ENCODE measurements around the gene RPS26.
"Not testable (repeated sequence)": the region's sequence is repeated elsewhere in the genome, so short reads cannot be mapped to it uniquely, and the experiment has no call there.

RPS26 gene
- long read RNA-seq, donor 1, transcript RPS26-204 (4 exons, 1,140 nt) = major isoform, 11 of 25 reads
- long read RNA-seq, donor 1, partial matches to known transcripts = 12 of 25 reads
- long read RNA-seq, donor 1, other reads (novel, unspliced or antisense) = 0 of 25 reads
- long read RNA-seq, donor 2, transcript RPS26-204 (4 exons, 1,140 nt) = major isoform, 7 of 7 reads
- long read RNA-seq, donor 2, partial matches to known transcripts = 0 of 7 reads
- long read RNA-seq, donor 2, other reads (novel, unspliced or antisense) = 0 of 7 reads
- long read RNA-seq, donor 3, transcript RPS26-204 (4 exons, 1,140 nt) = major isoform, 8 of 13 reads
- long read RNA-seq, donor 3, partial matches to known transcripts = 5 of 13 reads
- long read RNA-seq, donor 3, other reads (novel, unspliced or antisense) = 0 of 13 reads
- long read RNA-seq, donor 4, transcript RPS26-204 (4 exons, 1,140 nt) = major isoform, 6 of 20 reads
- long read RNA-seq, donor 4, partial matches to known transcripts = 14 of 20 reads
- long read RNA-seq, donor 4, other reads (novel, unspliced or antisense) = 0 of 20 reads
- long read RNA-seq, donor 5, transcript RPS26-204 (4 exons, 1,140 nt) = major isoform, 12 of 19 reads
- long read RNA-seq, donor 5, partial matches to known transcripts = 7 of 19 reads
- long read RNA-seq, donor 5, other reads (novel, unspliced or antisense) = 0 of 19 reads
- long read RNA-seq, donor 6, transcript RPS26-204 (4 exons, 1,140 nt) = major isoform, 5 of 6 reads
- long read RNA-seq, donor 6, partial matches to known transcripts = 0 of 6 reads
- long read RNA-seq, donor 6, other reads (novel, unspliced or antisense) = 0 of 6 reads
- long read RNA-seq, donor 7, transcript RPS26-204 (4 exons, 1,140 nt) = major isoform, 16 of 32 reads
- long read RNA-seq, donor 7, partial matches to known transcripts = 14 of 32 reads
- long read RNA-seq, donor 7, other reads (novel, unspliced or antisense) = 0 of 32 reads
- long read RNA-seq, donor 8, transcript RPS26-204 (4 exons, 1,140 nt) = major isoform, 13 of 15 reads
- long read RNA-seq, donor 8, partial matches to known transcripts = 0 of 15 reads
- long read RNA-seq, donor 8, other reads (novel, unspliced or antisense) = 0 of 15 reads

DNA sequence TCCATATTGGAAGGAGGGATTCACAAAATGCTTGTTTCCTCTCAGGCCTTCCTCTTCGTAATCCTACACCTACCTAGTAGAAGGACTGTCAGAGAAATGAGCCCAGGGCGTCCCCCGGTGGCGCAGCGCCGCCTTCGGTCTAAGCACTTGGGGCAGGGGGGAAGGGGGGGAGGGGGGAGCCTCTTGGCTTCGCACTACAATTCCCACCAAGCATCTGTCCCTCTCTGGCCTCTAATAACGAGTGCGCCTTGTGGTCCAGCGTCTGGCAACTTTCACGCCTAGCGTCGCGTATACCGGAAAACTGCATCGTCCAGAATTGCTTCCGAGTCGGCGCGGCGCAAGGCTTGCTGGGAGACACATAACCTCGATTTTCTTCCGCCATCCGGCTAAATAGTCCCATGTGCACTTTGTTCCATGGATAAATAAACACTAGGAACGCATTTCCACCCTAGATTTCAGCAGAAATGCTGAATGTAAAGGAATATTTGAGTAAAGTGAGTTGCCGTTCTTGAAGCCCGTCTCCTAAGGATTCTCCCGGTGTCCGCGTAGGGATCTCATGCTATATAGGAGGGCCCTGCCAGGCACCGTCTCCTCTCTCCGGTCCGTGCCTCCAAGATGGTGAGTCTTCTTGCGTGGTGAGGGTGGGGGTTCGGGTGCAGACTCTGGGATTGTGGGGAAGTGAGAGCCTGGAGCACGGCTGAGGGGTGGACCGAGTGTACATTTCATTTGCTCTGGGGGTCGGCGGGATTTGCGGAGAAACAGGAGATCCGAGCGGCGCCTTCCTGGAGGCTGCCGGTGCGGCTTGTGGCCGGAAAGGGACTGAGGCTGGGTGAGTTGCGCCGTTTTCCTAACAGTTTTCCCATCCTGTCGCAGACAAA lies at the start of gene RPS26:
TSS of gene RPS26 (plus strand) at position 367 of the 878 bp plus-strand sequence. CDS start at position 616, 249 bp downstream.
- peak; percentile 99 for DNase-seq

DNA sequence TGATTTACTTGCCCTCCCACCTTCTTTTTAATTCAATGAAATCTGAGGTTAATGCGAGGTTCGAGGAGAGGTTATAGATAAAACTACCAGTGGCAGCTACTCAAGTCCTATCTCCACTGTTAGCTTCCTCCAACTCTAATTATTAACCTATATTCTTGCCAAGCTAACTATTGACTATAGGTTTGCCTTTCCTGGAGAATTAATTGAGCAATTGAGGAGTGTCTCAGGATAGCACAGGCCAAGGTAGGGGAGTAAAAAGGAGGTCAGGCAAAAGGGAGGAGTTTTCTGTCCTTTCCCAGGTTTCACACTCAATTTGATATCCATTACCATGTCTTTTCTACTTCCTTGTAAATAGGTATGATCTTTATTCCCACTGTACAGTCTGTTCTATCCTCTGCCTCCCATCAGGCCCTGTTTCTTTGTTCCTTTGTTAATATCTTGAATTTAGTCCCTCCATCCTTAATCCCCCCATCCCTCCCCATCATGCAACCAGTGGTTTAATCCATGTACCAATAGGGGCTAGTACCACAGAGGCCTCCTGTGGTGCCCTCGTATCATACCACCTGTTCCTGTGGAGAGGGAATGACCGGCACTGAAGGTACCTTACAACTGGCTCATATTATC lies 48.4 kb upstream of the RPS26 start:
- no peak for DNase-seq

DNA sequence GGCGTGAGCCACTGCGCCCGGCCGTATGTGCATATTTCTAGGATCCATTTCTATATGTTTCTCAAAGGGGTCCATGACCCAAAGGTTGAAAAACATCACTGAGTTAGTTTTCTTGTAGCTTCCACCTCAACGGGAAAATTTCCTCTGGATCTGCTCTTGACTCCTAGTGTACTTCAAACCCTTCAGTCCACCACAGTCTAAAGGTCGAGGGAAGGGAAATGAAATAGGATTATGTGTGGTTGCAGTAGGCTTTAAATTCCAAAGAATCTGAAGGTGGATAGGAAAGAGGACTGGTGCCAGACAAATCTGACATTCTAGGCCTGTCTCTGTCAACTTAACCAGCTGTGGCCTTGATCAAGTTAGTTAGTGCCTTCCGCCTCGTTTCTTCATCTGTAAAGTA lies 46.4 kb upstream of the RPS26 start:
- no peak for DNase-seq

DNA sequence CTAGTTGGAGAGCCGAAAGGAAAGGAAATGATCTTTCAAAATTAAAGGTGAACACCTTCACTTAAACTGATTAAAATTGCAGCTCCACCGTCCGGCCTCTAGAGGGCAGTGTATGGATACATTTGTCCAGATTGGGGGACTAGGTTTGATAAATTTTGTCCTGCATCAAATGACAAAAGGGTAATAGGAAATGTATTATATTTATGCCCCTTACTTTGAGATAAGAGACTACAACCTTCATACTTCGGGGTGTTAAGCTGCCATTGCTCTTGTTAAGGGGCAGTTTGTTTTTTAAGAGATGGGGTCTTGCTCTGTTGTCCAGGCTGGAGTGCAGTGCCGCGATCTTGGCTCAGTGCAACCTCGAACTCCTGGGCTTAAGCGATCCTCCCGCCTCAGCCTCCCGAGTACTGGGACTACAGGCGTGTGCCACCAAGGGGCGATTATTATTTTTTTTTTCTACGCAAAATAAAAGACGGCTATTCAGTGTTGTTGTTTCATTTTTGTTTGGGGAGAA lies 45.5 kb upstream of the RPS26 start:
- DNase-seq = peak; percentile 57

DNA sequence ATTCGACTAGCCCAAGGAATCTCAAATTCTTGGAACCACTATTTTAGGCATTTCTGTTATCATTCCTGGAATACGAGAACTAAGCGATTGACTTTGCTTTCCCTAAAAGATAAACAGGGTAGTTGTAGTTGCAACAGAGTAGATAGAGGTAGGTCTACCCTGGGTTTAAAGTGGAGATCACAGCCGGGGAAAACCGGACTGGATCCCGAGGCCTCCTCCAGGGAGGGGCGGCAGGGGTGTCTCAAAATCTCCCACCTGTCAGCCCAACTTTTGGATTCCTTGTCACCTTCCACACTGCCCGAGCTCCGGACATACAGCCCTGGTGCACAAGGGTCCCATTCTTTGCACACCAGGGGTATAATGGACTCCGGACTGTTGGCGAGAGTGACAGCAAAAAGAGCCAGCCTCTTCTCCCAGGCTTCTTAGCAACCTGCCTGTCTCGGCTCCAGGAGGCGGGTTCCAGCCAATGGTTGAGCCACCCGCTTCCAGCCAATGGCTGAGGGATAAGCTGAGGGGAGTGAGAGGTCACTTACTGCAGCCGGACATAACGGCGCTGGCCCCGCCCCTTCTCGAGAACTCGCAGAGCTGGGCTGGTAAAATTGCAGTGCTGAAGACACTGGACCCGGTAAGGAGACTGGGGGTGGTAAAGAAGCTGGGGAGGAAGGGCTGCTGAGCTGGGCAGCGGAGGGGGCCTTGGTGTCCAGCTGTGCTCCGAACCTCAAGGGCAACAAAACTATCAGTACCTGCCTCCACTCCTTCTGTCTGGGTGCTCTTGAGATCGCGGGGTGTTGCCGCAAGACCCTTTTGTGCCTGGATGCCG lies 44.8 kb upstream of the RPS26 start, which contains the start of gene SUOX:
TSS of gene SUOX (plus strand) at position 562 of the 820 bp plus-strand sequence. CDS start 4,946 bp downstream, outside the sequence.
- peak; percentile 81 for DNase-seq

DNA sequence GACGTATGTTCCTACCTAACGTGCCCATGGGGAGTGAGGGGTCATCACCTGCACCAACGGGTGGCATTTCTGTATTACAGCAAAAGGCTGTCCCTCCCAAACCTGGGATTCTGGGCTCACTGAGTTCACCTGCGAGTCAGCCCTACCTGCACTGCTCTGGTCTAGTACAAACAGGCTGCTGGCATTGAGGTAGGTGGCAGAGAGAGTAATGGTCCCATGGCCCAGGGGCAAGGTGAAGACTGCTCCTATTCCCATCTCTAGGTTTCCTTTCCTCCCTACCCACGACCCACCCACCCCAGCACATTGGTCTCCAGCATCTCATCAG lies 44.2 kb upstream of the RPS26 start:
- no peak for DNase-seq

DNA sequence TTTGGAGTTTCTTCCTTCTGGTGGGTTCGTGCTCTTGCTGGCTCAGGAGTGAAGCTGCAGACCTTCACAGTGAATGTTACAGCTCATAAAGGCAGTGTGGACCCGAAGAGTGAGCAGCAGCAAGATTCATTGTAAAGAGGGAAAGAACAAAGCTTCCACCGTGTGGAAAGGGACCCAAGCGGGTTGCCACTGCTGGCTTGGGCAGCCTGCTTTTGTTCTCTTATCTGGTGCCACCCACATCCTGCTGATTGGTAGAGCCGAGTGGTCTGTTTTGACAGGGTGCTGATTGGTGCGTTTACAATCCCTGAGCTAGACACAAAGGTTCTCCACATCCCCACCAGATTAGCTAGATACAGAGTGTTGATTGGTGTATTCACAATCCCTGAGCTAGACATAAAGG lies 42.2 kb upstream of the RPS26 start:
- not testable (repeated sequence) for DNase-seq

DNA sequence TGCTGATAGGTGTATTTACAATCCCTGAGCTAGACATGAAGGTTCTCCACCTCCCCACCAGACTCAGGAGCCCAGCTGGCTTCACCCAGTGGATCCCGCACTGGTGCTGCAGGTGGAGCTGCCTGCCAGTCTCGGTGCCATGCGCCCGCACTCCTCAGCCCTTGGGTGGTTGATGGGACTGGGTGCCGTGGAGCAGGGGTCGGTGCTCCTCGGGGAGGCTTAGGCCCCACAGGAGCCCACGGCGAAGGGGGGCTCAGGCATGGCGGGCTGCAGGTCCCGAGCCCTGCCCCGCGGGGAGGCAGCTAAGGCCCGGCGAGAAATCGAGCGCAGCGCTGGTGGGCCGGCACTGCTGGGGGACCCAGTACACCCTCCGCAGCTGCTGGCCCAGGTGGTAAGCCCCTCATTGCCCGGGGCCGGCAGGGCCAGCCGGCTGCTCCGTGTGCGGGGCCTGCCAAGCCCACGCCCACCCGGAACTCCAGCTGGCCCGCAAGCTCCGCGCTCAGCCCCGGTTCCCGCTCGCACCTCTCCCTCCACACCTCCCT lies 41.6 kb upstream of the RPS26 start:
- DNase-seq = not testable (repeated sequence)

DNA sequence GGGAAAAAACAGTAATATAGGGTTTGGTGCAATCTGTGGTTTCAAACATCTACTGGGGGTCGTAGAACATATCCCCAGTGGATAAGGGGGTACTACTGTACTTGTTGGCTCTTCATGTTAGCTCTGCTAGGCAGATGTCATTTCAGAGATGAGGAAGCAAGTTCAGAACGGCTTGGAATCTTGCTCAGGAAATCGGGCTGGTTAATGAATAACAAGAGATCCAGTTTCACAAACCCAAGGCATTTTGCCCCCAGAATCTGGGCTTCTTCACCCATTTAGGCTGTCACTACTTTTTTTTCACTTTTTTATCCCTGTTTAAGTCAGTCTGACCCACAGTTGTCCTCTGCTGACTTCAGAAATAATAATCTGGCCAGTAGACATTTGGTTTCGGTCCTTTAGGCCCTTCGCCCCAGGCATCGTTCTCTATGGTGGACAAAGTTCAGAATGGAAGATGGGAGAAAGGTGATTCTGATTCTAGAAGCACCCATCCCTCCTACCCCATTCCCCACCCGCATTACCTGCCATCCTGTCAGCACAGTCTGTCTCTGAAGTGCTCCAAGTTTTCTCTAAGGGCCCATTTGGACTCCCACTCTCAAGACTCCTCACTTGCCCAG lies 40.1 kb upstream of the RPS26 start:
- DNase-seq = no peak

DNA sequence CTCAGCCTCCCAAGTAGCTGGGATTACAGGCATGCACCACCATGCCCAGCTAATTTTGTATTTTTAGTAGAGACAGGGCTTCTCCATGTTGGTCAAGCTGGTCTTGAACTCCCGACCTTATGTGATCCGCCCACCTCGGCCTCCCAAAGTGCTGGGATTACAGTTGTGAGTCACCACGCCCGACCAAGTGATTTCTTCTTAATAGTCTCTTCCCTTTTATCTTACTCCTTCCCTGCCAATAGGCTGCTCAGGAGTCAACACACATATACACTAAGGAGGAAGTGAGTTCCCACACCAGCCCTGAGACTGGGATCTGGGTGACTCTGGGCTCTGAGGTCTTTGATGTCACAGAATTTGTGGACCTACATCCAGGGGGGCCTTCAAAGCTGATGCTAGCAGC lies 38.3 kb upstream of the RPS26 start:
- DNase-seq = not testable (repeated sequence)

DNA sequence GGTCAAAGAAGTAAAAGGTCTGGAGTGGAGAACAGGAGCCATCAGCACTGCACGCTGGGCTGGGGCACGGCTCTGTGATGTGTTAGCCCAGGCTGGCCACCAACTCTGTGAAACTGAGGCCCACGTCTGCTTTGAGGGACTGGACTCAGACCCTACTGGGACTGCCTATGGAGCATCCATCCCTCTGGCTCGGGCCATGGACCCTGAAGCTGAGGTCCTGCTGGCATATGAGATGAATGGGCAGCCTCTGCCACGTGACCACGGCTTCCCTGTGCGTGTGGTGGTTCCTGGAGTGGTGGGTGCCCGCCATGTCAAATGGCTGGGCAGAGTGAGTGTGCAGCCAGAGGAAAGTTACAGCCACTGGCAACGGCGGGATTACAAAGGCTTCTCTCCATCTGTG lies 37.5 kb upstream of the RPS26 start:
- no peak for DNase-seq

DNA sequence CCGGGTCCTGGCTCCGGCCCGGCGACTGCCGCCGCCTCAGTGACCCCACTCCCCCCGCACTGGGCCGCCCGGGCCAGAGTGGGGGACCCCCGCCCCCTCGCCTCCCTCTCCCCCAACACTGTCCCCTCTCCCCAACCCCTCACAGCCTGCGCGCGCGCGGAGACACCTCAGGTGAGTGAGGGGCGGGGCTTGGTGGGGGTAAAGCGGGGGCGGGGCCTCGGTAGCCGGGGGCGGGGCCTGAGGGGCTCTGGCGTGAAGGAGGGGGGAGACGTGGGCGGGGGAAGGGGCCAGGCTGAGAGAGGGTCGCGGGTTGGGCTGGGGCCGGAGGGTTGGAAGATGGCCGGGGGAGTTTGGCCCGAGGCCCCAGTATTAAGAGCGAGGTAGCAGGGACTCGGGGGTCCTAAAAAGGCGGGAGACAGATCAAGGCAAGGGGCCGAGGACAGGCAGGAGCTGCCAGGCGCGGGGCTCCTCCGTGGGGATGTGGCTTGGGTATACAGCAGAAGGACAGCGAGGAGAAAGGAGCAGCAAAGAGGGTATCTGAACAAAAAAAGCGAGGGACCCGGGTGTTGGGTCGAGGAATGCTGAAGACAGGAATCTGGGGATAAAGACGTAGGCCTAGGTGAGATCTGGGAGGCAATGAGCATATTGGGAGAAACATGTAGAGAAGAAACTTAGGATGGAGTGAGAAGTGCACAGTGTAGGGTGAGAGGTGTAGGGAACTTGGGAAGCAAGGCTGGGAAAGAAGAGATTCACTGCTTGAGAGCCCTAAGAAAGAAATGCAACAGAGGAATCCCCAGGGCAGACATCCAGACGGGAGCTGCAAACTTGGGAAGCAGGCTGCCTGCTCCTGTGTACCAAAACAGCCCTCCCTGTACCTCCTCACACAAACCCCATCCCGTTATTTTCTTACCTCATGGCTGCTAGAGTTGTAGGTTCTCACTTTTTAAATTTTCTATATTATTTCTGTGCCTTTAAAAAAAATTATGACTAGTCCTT lies 33.9 kb upstream of the RPS26 start:
- peak; percentile 81 for DNase-seq

DNA sequence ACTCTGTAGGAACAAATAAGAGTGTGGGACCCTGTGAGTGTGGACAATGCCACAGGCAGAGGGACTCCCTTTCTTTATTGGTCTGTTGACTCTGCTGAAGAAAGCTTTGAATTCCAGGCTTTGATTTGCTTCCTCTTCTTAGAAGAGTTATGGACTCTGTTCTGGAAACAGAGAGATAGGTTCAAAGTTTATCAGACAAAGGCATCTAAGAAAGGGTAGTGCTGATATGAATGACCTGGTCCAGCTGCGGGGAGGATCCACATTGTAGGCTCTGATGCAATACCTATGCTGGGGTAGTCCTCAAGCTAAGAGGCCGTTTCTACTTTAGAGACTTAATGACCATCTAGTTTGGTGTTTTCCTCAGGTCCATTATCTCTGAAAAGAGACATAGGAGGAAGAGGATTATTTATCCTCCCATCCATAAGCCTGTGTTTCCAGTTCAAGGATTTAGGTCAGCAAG lies 31.6 kb upstream of the RPS26 start:
- no peak for DNase-seq

DNA sequence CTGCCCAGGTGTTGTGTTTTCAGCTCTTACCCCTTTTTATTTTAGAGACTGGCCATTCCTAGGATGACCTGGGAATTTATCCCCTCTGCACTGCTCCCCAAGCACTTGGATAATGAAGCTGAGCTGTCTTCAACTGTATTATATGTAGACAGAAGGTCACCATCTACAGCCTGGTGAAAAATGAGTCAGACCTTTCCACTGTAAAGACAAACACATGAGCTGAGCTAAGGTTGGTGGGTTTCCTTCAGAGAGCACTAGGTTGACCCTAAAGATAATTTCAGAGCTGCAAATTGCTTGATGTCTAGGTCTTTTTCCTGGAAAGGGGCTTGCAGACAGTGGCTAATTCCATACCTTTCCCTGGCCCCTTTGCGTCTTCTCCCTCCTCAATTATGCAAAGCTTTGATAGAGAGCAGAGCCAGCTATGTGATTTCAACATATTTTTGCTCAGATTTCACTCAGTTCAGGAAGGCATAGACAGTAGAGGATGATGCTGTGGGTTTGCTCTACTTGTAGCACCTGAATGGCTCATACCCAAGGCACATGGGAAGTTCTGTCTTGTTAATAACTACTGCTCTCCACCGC lies 30.1 kb upstream of the RPS26 start:
- DNase-seq = no peak

DNA sequence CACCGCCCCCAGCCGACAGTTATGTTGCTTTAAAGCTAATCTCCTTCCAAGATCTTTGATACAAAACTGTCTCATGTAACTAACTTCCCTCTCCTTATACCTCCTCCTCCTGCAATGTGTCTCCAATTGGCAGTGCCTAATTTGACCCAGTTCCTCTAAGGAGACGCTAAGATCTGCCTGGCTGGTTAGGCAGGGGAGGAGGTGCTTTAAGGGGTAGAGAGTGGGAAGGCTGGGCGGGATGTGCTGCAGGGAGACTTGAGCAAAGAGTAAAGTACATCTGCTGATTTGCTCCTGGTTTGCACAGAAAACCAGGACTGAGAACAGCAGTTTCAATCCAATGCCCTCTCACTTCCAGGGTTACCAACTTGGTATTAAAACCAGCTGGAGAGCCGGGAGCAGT lies 28.2 kb upstream of the RPS26 start:
- no peak for DNase-seq

DNA sequence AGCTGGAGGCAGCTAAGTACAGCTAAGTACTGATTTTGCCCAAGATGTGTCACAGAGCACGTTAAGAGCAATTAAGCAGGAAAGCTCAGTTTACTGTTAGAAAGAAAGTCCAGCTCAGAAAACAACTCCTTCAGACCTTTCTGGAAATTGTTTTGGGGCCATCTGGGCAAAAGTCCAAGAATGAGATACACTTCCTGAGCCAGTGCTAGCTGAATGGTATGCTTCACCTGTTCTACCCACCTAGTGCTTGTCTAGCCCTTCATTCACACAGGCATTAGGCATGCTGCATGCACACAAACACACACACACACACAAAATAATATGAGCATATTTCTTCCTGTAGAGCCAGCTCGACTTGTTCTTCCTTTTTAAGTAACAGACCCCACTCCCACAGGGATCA lies 27.5 kb upstream of the RPS26 start:
- peak; percentile 26 for DNase-seq

DNA sequence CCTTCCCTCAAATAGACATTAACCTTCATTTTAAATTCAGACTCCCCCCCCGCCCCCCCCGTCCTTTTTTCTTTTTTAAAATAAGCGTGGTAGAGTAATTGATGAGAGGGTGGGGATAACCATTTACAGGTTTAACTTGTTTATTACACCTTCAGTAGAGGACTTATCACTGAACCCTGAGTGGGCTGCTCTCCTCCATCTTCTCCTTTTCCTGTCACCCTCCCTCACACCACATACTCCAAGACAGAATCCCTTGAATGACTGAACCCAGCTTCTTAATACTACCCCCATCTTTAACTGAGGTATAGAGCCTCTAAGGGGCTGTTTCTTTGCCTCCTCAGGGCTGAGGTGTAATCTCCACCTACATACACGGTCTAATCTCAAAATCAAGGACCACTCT lies 24.5 kb upstream of the RPS26 start:
- DNase-seq = no peak

DNA sequence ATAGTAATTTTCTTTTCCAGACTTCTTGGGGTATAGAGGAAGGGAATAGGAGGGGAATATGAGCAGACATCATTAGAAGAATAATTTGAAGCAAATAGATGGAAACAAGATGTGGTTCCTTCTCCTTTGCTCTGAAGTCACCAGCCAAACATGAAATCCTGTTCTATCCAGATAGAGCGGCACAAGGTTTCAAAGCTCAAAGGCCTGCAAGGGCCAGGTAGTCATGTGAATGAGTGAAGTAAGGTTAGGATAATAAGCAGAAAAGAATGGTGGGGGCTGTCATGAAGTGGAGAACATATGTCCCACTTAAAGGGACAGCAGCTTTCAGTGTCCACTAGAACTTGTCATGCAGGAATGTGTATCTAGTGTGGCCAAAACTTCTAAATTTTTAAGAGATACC lies 23.4 kb upstream of the RPS26 start:
- no peak for DNase-seq

Data from right kidney (tissue), 9 donors.